Measurements from ENCODE around the gene MYZAP. TPM values are rescaled to one million over a fixed set of nuclear protein-coding genes. Genes with fewer than 3 reads are reported as not detected.

The MYZAP gene
- total and polyA plus RNA-seq, 10 donors: 4.1 to 26.2 (median 13.8) TPM

DNA sequence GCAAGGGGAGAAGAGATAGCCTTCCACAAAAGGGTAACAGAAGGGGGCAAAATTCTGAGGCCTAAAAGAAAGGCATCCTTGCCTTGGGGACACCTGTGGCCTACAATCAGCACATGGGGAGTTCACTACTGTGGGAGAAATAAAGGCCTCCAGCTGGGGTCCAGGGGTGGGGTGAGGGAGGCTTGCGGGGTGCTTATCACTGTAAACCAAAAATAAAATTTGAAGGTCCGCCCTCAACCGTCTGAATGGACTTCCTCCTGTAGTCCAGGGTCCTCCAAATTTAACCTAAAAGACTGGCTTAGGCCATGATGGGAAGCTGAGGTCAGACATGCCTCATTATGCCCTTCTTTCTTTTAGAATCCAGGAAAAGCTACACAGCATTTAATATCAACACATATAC, 112.7 kb downstream of the MYZAP start:
- TF ChIP-seq POLR2A (IDR thresholded peaks at IDR 0.05): no peak
- TF ChIP-seq POLR2AphosphoS5 (IDR thresholded peaks at IDR 0.05): no peak
- TF ChIP-seq, protein P1, sequence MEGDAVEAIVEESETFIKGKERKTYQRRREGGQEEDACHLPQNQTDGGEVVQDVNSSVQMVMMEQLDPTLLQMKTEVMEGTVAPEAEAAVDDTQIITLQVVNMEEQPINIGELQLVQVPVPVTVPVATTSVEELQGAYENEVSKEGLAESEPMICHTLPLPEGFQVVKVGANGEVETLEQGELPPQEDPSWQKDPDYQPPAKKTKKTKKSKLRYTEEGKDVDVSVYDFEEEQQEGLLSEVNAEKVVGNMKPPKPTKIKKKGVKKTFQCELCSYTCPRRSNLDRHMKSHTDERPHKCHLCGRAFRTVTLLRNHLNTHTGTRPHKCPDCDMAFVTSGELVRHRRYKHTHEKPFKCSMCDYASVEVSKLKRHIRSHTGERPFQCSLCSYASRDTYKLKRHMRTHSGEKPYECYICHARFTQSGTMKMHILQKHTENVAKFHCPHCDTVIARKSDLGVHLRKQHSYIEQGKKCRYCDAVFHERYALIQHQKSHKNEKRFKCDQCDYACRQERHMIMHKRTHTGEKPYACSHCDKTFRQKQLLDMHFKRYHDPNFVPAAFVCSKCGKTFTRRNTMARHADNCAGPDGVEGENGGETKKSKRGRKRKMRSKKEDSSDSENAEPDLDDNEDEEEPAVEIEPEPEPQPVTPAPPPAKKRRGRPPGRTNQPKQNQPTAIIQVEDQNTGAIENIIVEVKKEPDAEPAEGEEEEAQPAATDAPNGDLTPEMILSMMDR (IDR thresholded peaks at IDR 0.05 in 8 of 11, conservative IDR thresholded peaks at IDR 0.05 in 3 of 11): no peak
- Histone ChIP-seq H3K36me3 (peaks cover 0 to 7% (median 4%) of the 10 kb centered on the region in 6 donors), H3K27me3 (replicated peaks in 1 of 7) (peaks cover 0 to 15% (median 0%) of the 10 kb centered on the region in 7 donors), H3K4me3 (no peak overlapping the region), H3K9me3 (no peaks in the 10 kb centered on the region), H3K27ac (no peak overlapping the region), H3K4me1 (peaks cover 10 to 32% (median 30%) of the 10 kb centered on the region in 6 donors)
- DNase-seq: no peak
- intact Hi-C loops (cut with DNase I; ENCODE audit: low total_unique reads): no loop called here
- WGBS, 5 donors: 78 to 92% (median 83%) methylated on average over 3 of the region's 3 CpGs

DNA sequence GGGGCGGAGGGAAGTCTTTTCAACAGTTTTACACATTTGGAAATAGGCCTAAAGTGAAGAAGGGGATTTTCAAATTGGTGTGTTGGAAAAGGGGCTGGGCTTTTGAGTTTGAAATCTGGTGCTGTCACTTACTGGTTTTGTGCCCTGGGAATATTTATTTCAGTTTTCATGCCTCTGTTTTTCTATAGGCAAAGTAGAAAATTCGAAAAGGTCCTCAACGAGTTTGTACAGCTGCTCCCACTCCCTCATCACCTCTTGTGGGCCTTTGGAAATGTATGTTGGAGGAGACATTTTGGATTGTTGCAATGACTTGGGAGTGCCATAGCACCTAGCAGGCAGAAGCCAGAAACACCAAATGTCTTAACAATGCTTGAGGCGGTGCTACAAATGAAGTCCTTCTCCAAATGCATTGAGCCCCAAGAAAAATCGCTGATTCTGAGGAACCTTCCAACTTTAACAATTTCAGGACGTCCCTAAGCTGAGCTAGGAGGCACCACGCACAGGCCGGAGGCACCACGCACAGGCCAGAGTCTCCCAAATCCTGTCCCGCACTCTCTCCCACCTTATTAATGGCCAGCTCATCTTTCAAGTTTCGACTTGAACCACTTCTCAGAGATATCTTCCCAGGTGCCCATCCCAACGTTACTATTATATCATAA, 114.2 kb downstream of the MYZAP start:
- Histone ChIP-seq H3K9me3 (no peaks in the 10 kb centered on the region), H3K36me3 (peaks cover 0 to 21% (median 17%) of the 10 kb centered on the region in 6 donors), H3K4me1 (peaks cover 10 to 47% (median 38%) of the 10 kb centered on the region in 6 donors), H3K27ac (peak overlapping the region; percentile 88 to 97 (median 94)), H3K27me3 (replicated peaks in 1 of 7) (peaks cover 0 to 2% (median 0%) of the 10 kb centered on the region in 7 donors), H3K4me3 (peak overlapping the region; percentile 66 to 90 (median 79))
- intact Hi-C loops (cut with DNase I; ENCODE audit: low total_unique reads): loop anchor here (5.0 kb wide), 1 partner anchor 144 kb away; no protein-coding TSS in a partner anchor
- DNase-seq: no peak
- no peak for TF ChIP-seq POLR2A (IDR thresholded peaks at IDR 0.05)
- TF ChIP-seq, protein P1 (IDR thresholded peaks at IDR 0.05 in 8 of 11, conservative IDR thresholded peaks at IDR 0.05 in 3 of 11): no peak
- no peak for TF ChIP-seq POLR2AphosphoS5 (IDR thresholded peaks at IDR 0.05)
- WGBS, 5 donors: 81 to 86% (median 84%) methylated on average over 12 of the region's 12 CpGs

DNA sequence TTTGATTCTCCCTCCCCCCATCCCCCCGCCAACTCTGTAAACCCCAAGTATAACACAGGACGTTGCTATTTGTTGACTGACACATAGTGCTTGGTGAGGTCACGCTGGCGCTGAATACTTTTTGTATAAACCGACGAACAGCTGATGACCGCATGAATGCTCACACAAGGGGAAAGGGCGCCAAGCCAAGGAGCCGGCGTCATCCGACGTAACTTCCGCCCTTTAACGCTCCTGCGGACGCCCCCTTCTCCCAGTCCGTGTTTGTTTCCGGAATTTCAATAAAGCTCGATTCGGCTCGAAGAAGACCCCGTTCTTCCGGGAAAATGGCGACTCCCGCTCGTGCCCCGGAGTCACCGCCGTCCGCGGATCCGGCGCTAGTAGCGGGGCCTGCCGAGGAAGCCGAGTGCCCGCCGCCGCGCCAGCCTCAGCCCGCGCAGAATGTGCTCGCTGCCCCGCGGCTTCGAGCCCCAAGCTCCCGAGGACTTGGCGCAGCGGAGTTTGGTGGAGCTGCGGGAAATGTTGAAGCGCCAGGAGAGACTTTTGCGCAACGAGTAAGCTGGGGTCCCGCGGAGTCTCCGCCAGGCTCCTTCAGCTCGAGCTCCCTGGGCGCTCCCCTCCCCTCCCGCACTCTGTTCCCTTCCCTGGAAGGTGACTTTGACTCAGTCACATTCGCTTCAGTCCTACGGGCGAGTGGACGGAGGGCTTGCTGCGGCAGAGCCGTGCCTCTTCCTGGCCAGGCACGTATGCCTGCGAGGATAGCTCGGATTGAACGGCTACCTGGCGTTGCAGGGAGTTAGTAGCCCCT, 114.9 kb downstream of the MYZAP start, which contains the start of gene POLR2M:
POLR2M (plus strand) TSS at position 310 of the 805 bp plus-strand sequence; CDS start at position 439, 129 bp downstream.
- Histone ChIP-seq H3K4me1 (peaks cover 10 to 54% (median 38%) of the 10 kb centered on the region in 6 donors), H3K27ac (peak within 1 kb of the TSS; percentile 88 to 97 (median 94)), H3K4me3 (peak within 1 kb of the TSS; percentile 66 to 90 (median 79)), H3K9me3 (no peaks in the 10 kb centered on the region), H3K36me3 (peaks cover 0 to 28% (median 23%) of the 10 kb centered on the region in 6 donors), H3K27me3 (replicated peaks in 1 of 7) (no peaks in the 10 kb centered on the region)
- intact Hi-C loops (cut with DNase I; ENCODE audit: low total_unique reads): loop anchor here (5.0 kb wide), 1 partner anchor 144 kb away; no protein-coding TSS in a partner anchor
- peak; percentile 95 for DNase-seq
- TF ChIP-seq, protein P1 (IDR thresholded peaks at IDR 0.05 in 8 of 11, conservative IDR thresholded peaks at IDR 0.05 in 3 of 11): no peak
- TF ChIP-seq POLR2A (IDR thresholded peaks at IDR 0.05) (peak in 1 of 3 donors; percentile 22), POLR2AphosphoS5 (IDR thresholded peaks at IDR 0.05) (peak; percentile 91 to 94 (median 93))
- 1 to 3% (median 1%) methylated on average over 52 to 70 of the region's 70 CpGs for WGBS, 5 donors

Measured in spleen (tissue), 11 donors.